HG02884 (cell line): ENCODE measurements around the gene MVK.

Experiments used
- ATAC-seq: cut with Tn5 transposase; IDR thresholded peaks from one replicate; pipeline ENCODE4 v1.9.1; 2021; ENCODE audit warnings: mild to moderate bottlenecking, moderate library complexity; ENCODE audit not compliant: unreplicated experiment

MVK gene

GRCh38 chr12:109626378-109627115 is 53.0 kb downstream of the MVK start:
- no peak for ATAC-seq

GRCh38 chr12:109627633-109628032 is 54.0 kb downstream of the MVK start:
- no peak for ATAC-seq

- no peak for ATAC-seq
Observed at GRCh38 chr12:109630107-109630506, 56.5 kb downstream of the MVK start.

- ATAC-seq: no peak
Observed at GRCh38 chr12:109630815-109631214, 57.2 kb downstream of the MVK start.

- ATAC-seq: no peak
Observed at GRCh38 chr12:109631302-109631701, 57.7 kb downstream of the MVK start.

- ATAC-seq: no peak
Observed at GRCh38 chr12:109631751-109632150, 58.2 kb downstream of the MVK start.

GRCh38 chr12:109632342-109632741 is 58.7 kb downstream of the MVK start:
- ATAC-seq: no peak

GRCh38 chr12:109635717-109636116 is 62.1 kb downstream of the MVK start:
- no peak for ATAC-seq

- no peak for ATAC-seq
Observed at GRCh38 chr12:109637348-109637747, 63.8 kb downstream of the MVK start.

- no peak for ATAC-seq
Observed at GRCh38 chr12:109637996-109638395, 64.4 kb downstream of the MVK start.

- ATAC-seq: no peak
Observed at GRCh38 chr12:109638735-109639134, 65.1 kb downstream of the MVK start.

- no peak for ATAC-seq
Observed at GRCh38 chr12:109639151-109639872, 65.7 kb downstream of the MVK start.

- ATAC-seq: no peak
Observed at GRCh38 chr12:109640961-109641360, 67.4 kb downstream of the MVK start.

GRCh38 chr12:109641422-109641821 is 67.8 kb downstream of the MVK start:
- ATAC-seq: no peak

- ATAC-seq: no peak
Observed at GRCh38 chr12:109642506-109643132, 69.0 kb downstream of the MVK start.

- ATAC-seq: no peak
Observed at GRCh38 chr12:109645194-109645593, 71.6 kb downstream of the MVK start.

- ATAC-seq: no peak
Observed at GRCh38 chr12:109645708-109646107, 72.1 kb downstream of the MVK start.
